MM.1S (cell line): ENCODE data around the gene YPEL5.

Source experiments
- CTCF ChIP-seq: fragments of 300-600 bp; sonication (generic); IDR thresholded peaks from 2 replicates; pipeline ENCODE4 v1.5.1; 2016; ENCODE audit warnings: antibody characterized with exemption, low read length, mixed read lengths
- EZH2 ChIP-seq: fragments of 300-600 bp; sonication (generic); optimal IDR thresholded peaks from 2 replicates; pipeline ENCODE3; 2017; ENCODE audit warnings: low read depth, mild to moderate bottlenecking, antibody characterized with exemption, low read length, mixed read lengths

- TF ChIP-seq EZH2 (no peak), CTCF (no peak)
Measured at GRCh38 chr2:30155202-30155601, 8.4 kb downstream of the YPEL5 start.
